Smooth muscle cell (in vitro differentiated cells): Measurements from ENCODE around the gene FCRL1. TPM values are rescaled to one million over a fixed set of nuclear protein-coding genes. Genes with fewer than 3 reads are reported as not detected.

Experiments used
- DNase-seq: peaks from one replicate; lab custom pipeline; 2025; ENCODE audit not compliant: unreplicated experiment; lab: John Stamatoyannopoulos, UW
- H2AFZ ChIP-seq: fragments of 200-600 bp; sonication (generic); 2 replicates; pipeline ENCODE4 v1.6.0; 2016; ENCODE audit warnings: antibody characterized with exemption, low read depth, mild to moderate bottlenecking
- H3F3A ChIP-seq: fragments of 200-600 bp; sonication (generic); 2 replicates; pipeline ENCODE4 v1.6.0; 2017; ENCODE audit warnings: antibody characterized with exemption, low read depth
- H3K27ac ChIP-seq: fragments of 200-600 bp; sonication (generic); 2 replicates; pipeline ENCODE4 v1.5.1; 2016; ENCODE audit warnings: low read depth, mild to moderate bottlenecking
- H3K27me3 ChIP-seq: fragments of 200-600 bp; sonication (generic); 2 replicates; pipeline ENCODE4 v1.6.1; 2016; ENCODE audit warnings: low read depth, mild to moderate bottlenecking
- H3K36me3 ChIP-seq: fragments of 200-600 bp; sonication (generic); 2 replicates; pipeline ENCODE4 v1.5.1; 2016; ENCODE audit warnings: low read depth
- H3K4me1 ChIP-seq: fragments of 200-600 bp; sonication (generic); 2 replicates; pipeline ENCODE4 v1.5.1; 2016; ENCODE audit warnings: low read depth
- H3K4me2 ChIP-seq: fragments of 200-600 bp; sonication (generic); 2 replicates; pipeline ENCODE4 v1.6.0; 2016; ENCODE audit warnings: mild to moderate bottlenecking
- H3K4me3 ChIP-seq: fragments of 200-600 bp; sonication (generic); 2 replicates; pipeline ENCODE4 v1.5.1; 2016; ENCODE audit warnings: mild to moderate bottlenecking
- H3K79me2 ChIP-seq: fragments of 200-600 bp; sonication (generic); 2 replicates; pipeline ENCODE4 v1.6.0; 2016; ENCODE audit warnings: low read depth, mild to moderate bottlenecking
- H3K9ac ChIP-seq: fragments of 200-600 bp; sonication (generic); 2 replicates; pipeline ENCODE4 v1.6.0; 2016; ENCODE audit warnings: low read depth
- H3K9me3 ChIP-seq: fragments of 200-600 bp; sonication (generic); replicated peaks from 2 replicates; pipeline ENCODE4 v1.5.1; 2016; ENCODE audit warnings: low read depth
- H4K20me1 ChIP-seq: fragments of 200-600 bp; sonication (generic); 2 replicates; pipeline ENCODE4 v1.6.0; 2016; ENCODE audit warnings: low read depth
- WGBS: methylation state at CpG from one replicate; pipeline ENCODE4 v1.1.7; 2016; ENCODE audit warnings: low lambda C conversion rate; 5-methylcytosine and 5-hydroxymethylcytosine counted together
- polyA plus RNA-seq: library from polyadenylated mRNA; unstranded; fragments of >200 nt; fragmentation: Nextera tagmentation; extraction: Ambion mirVana; gene quantifications from 2 replicates; pipeline ENCODE4 v1.2.1, GENCODE V29; 2016
- total RNA-seq: library from RNA; depleted of rRNA; stranded (reverse); fragments of >200 nt; gene quantifications from 2 replicates; pipeline ENCODE4 v1.2.3, GENCODE V29; 2014
- TF ChIP-seq, protein P1 (sequence below): fragments of 200-600 bp; sonication (generic); IDR thresholded peaks from 2 replicates; pipeline ENCODE4 v1.5.1; 2017; ENCODE audit warnings: borderline replicate concordance, mild to moderate bottlenecking, antibody characterized with exemption; ENCODE audit not compliant: insufficient read depth, poor library complexity, severe bottlenecking

Gene FCRL1, protein sequence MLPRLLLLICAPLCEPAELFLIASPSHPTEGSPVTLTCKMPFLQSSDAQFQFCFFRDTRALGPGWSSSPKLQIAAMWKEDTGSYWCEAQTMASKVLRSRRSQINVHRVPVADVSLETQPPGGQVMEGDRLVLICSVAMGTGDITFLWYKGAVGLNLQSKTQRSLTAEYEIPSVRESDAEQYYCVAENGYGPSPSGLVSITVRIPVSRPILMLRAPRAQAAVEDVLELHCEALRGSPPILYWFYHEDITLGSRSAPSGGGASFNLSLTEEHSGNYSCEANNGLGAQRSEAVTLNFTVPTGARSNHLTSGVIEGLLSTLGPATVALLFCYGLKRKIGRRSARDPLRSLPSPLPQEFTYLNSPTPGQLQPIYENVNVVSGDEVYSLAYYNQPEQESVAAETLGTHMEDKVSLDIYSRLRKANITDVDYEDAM
- total RNA-seq (not detected in 2 replicates), polyA plus RNA-seq (not detected in 2 replicates)

DNA sequence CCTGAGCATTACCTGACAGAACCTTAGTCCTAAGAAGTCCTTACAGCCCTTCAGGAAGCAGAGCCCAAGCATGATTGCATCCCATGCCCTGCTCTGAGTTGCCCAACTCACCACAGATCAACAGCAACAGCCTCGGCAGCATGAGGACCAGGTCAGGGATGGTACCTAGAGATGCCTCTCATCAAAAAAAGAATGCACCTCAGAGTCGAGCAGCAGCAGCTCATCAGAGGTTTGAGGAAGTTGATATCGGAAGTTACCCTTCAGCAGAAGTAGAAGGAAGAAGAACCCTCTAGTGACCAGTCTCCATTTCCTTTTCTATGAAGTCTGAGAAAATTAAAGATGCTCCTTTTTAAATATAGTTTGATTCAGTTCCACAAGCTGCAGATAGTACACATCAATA lies at the start of gene FCRL1:
FCRL1 (minus strand) TSS at position 225 of the 400 bp plus-strand sequence; CDS start at position 142, 83 bp downstream.
- H2AFZ ChIP-seq = no peak within 1 kb of the TSS
- no peaks in the 10 kb centered on the region for H3K4me1 ChIP-seq
- TF ChIP-seq, protein P1, sequence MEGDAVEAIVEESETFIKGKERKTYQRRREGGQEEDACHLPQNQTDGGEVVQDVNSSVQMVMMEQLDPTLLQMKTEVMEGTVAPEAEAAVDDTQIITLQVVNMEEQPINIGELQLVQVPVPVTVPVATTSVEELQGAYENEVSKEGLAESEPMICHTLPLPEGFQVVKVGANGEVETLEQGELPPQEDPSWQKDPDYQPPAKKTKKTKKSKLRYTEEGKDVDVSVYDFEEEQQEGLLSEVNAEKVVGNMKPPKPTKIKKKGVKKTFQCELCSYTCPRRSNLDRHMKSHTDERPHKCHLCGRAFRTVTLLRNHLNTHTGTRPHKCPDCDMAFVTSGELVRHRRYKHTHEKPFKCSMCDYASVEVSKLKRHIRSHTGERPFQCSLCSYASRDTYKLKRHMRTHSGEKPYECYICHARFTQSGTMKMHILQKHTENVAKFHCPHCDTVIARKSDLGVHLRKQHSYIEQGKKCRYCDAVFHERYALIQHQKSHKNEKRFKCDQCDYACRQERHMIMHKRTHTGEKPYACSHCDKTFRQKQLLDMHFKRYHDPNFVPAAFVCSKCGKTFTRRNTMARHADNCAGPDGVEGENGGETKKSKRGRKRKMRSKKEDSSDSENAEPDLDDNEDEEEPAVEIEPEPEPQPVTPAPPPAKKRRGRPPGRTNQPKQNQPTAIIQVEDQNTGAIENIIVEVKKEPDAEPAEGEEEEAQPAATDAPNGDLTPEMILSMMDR = no peak
- H3K9me3 ChIP-seq = no peaks in the 10 kb centered on the region
- 82% methylated on average over 3 of the region's 3 CpGs for WGBS
- H3K27ac ChIP-seq = no peak within 1 kb of the TSS
- H3K27me3 ChIP-seq = peaks cover 3% of the 10 kb centered on the region
- H4K20me1 ChIP-seq = no peaks in the 10 kb centered on the region
- DNase-seq = no peak
- no peaks in the 10 kb centered on the region for H3F3A ChIP-seq
- no peak within 1 kb of the TSS for H3K9ac ChIP-seq
- no peaks in the 10 kb centered on the region for H3K79me2 ChIP-seq
- H3K4me2 ChIP-seq = no peak within 1 kb of the TSS
- H3K36me3 ChIP-seq = no peaks in the 10 kb centered on the region
- H3K4me3 ChIP-seq = no peak within 1 kb of the TSS

DNA sequence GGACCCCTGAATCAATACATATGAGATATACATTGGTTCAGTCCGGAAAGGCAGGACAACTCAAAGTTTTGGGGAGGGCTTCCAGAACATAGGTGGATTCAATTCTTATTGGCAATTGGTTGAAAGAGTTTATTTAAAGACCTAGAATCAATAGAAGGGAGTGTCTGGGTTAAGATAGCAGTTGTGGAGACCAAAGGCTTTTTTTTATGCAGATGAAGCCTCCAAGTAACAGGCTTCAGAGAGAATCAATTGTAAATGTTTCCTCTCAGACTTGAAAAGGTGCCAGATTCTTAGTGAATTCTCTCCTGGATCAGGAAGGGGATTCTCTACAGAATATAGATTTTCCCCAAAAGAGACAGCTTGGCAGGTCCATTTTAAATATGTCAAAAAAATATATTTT lies 48.7 kb upstream of the FCRL1 start:
- no peaks in the 10 kb centered on the region for H4K20me1 ChIP-seq
- no peak overlapping the region for H2AFZ ChIP-seq
- TF ChIP-seq, protein P1 = no peak
- H3K4me1 ChIP-seq = no peaks in the 10 kb centered on the region
- H3K4me2 ChIP-seq = no peak overlapping the region
- no peaks in the 10 kb centered on the region for H3F3A ChIP-seq
- no peak overlapping the region for H3K4me3 ChIP-seq
- no peaks in the 10 kb centered on the region for H3K27me3 ChIP-seq
- WGBS = 78% methylated on average over 1 of the region's 1 CpG
- no peaks in the 10 kb centered on the region for H3K79me2 ChIP-seq
- no peak overlapping the region for H3K9ac ChIP-seq
- H3K27ac ChIP-seq = no peak overlapping the region
- no peak for DNase-seq
- H3K36me3 ChIP-seq = no peaks in the 10 kb centered on the region
- H3K9me3 ChIP-seq = no peaks in the 10 kb centered on the region

DNA sequence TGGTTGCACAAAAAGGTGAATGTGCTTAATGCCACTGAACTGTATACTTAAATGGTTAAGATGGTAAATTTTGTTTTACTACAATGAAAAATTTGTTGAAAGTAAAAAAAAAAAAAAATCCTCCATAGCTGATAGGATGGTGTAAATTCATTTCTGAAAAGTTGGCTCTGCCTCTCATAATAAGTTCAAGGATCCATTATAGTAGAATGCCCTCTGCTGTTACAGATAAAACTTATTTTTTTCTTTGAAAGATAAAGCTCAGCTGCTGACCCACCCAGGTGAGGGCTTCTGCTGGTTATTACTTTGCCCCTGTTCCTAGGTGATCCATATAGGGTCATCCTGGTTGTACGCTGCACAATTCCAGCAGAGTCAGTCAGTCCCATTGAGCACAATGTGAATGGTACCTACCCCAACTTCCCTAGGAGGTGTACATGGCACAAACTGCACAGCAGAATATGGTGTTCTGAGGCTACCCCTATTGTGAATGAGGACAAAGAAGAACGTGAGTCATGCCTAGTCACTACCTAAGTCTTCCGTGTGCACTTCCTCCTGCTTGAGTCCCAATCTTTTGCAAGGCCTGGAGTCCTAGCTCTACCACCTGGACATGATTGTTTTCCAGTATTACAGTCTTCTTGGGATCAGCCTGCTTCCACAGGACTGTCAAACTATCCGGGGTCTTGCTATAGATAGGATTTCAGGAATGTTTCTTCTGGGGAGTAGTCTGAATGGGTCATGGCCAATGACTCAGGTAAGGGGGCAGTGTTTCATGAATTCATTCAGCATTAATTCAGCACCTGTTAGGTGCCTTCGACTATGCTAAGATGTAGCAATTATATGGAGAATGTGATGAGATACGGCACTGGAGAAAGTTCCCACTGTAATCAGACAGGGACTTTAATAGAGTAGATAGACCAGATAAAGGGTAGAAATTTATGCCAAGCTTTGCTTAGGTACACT lies 42.5 kb upstream of the FCRL1 start:
- no peaks in the 10 kb centered on the region for H3K27me3 ChIP-seq
- TF ChIP-seq, protein P1 = no peak
- no peak overlapping the region for H3K27ac ChIP-seq
- H3K79me2 ChIP-seq = no peaks in the 10 kb centered on the region
- no peak overlapping the region for H3K4me3 ChIP-seq
- no peaks in the 10 kb centered on the region for H3K4me1 ChIP-seq
- no peak overlapping the region for H3K4me2 ChIP-seq
- DNase-seq = no peak
- no peaks in the 10 kb centered on the region for H4K20me1 ChIP-seq
- WGBS = 85% methylated on average over 6 of the region's 6 CpGs
- no peaks in the 10 kb centered on the region for H3F3A ChIP-seq
- H3K9me3 ChIP-seq = no peaks in the 10 kb centered on the region
- no peaks in the 10 kb centered on the region for H3K36me3 ChIP-seq
- H3K9ac ChIP-seq = no peak overlapping the region
- H2AFZ ChIP-seq = no peak overlapping the region
